Right atrium auricular region (tissue), 2 donors: ENCODE results near the gene KIT. TPM values are rescaled to one million over a fixed set of nuclear protein-coding genes. Genes with fewer than 3 reads are reported as not detected.

Source experiments
- DNase-seq: peaks from one replicate; pipeline ENCODE4 v3.0.0-alpha.2; 2019; ENCODE audit warnings: low spot score
- H3K27ac ChIP-seq, 2 donors: fragments of 200-600 bp; sonication (generic); 1 replicate in 1 of 2; 2 replicates in 1 of 2; pipeline ENCODE4 v1.5.1; 2016 to 2019
- H3K27me3 ChIP-seq, 2 donors: fragments of 200-600 bp; sonication (generic); one replicate each; pipeline versions ENCODE4 v1.5.1 to v1.6.0; 2017 to 2019
- H3K36me3 ChIP-seq: fragments of 200-600 bp; sonication (generic); one replicate; pipeline ENCODE4 v1.5.1; 2016
- H3K4me1 ChIP-seq, 2 donors: fragments of 200-600 bp; sonication (generic); one replicate each; pipeline versions ENCODE4 v1.5.1 to v1.6.0; 2017 to 2019
- H3K4me3 ChIP-seq, 2 donors: fragments of 200-600 bp; sonication (generic); 1 replicate in 1 of 2; 2 replicates in 1 of 2; pipeline ENCODE4 v1.5.1; 2017 to 2019; ENCODE audit warnings: mild to moderate bottlenecking in 1 of 2, moderate library complexity in 1 of 2
- H3K9me3 ChIP-seq, 2 donors: fragments of 200-600 bp; sonication (generic); one replicate each; pipeline ENCODE4 v1.5.1; 2019
- total RNA-seq, 2 donors: library from RNA; depleted of rRNA; stranded (reverse); fragments of >200 nt; gene quantifications; one replicate each; pipeline ENCODE4 v1.1.0, GENCODE V29; 2016
- TF ChIP-seq, protein P1 (sequence below), 2 donors: fragments of 200-600 bp; sonication (generic); IDR thresholded peaks; one replicate each; pipeline ENCODE4 v1.5.1; 2019; ENCODE audit warnings: antibody characterized with exemption in 2 of 2

KIT gene
- total RNA-seq, 2 donors from 2014 or later: 1.5 to 2.6 TPM

DNA sequence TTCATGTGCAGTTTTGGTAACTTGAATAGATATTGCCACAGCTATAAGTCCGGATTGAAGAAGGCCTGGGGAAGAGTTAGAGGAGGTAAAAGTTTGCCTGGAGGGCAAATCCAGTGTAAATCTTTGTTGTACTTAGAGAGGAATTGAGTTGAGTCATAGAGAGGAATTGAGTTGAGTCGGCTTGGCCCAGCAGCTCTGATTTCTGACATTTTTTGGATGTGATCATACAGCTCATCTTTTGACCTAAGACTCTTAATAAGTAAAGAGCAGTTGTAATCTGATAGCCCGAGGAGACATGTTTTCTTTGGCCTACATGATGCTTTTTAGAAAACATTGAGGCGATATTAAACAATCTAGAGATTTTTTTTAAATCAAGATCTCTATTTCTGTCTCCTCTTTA, 3.9 kb downstream of the KIT start:
- H3K27me3 ChIP-seq: peaks cover 0 to 6% of the 10 kb centered on the region in 2 donors
- TF ChIP-seq, protein P1, sequence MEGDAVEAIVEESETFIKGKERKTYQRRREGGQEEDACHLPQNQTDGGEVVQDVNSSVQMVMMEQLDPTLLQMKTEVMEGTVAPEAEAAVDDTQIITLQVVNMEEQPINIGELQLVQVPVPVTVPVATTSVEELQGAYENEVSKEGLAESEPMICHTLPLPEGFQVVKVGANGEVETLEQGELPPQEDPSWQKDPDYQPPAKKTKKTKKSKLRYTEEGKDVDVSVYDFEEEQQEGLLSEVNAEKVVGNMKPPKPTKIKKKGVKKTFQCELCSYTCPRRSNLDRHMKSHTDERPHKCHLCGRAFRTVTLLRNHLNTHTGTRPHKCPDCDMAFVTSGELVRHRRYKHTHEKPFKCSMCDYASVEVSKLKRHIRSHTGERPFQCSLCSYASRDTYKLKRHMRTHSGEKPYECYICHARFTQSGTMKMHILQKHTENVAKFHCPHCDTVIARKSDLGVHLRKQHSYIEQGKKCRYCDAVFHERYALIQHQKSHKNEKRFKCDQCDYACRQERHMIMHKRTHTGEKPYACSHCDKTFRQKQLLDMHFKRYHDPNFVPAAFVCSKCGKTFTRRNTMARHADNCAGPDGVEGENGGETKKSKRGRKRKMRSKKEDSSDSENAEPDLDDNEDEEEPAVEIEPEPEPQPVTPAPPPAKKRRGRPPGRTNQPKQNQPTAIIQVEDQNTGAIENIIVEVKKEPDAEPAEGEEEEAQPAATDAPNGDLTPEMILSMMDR (IDR thresholded peaks at IDR 0.05): no peak
- H3K9me3 ChIP-seq: no peaks in the 10 kb centered on the region
- no peak for DNase-seq
- H3K27ac ChIP-seq: no peak overlapping the region
- H3K4me3 ChIP-seq: no peak overlapping the region
- no peaks in the 10 kb centered on the region for H3K36me3 ChIP-seq
- H3K4me1 ChIP-seq: peaks cover 0 to 31% of the 10 kb centered on the region in 2 donors

DNA sequence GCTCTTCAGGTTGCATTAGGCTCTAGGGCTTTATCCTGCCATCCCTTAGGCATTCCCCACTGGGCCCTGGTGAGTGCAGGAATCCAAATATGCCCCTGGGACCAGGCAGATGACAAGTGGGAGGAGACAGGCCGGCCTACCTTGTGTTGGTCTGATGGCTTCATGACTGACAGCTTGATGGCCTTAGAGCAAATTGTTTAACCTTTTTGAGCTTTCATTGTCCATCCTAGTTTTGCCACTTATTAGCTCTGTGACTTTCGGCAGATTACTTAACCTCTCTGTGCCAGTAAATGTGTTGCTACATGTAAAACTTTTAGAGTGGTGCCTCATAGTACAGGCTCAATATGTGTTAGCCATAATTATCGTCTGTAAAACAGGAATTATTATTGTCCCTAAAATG, 4.4 kb downstream of the KIT start:
- no peaks in the 10 kb centered on the region for H3K9me3 ChIP-seq
- H3K4me1 ChIP-seq: peaks cover 0 to 30% of the 10 kb centered on the region in 2 donors
- H3K4me3 ChIP-seq: no peak overlapping the region
- no peak for DNase-seq
- H3K27ac ChIP-seq: no peak overlapping the region
- H3K36me3 ChIP-seq: no peaks in the 10 kb centered on the region
- peaks cover 0 to 6% of the 10 kb centered on the region in 2 donors for H3K27me3 ChIP-seq
- TF ChIP-seq, protein P1 (IDR thresholded peaks at IDR 0.05): no peak

DNA sequence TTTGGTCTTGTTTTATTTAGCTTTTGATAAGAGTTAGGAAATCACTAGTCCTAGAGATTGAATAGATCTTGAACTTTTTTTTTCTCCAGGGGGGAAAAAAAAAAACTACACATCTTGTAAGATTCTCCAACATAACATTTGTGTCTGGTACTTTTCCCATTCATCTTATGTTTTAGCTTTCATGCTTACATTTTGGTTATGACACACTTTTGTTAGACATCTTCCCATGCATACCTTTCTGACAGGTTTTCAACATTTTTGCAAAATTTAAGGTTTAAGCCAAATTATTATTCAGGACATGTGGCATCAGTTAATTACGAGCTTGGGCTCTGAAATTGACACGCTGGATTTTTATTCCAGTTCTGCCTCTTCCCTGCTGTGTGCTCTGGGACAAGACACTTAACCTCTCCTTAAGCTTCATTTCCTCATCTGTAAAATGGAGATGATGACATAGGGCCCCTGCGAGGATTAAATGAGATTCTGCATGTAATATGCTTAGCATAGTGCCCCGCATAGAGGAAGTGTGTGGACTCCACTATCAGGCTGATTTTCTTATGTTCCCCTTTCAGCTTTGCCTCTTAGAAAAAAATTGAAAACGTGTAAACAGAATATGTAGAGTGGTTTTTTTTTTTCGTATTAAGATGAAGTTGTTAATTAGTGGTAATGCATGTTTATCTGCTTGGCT, 5.3 kb downstream of the KIT start:
- H3K36me3 ChIP-seq: no peaks in the 10 kb centered on the region
- H3K9me3 ChIP-seq: no peaks in the 10 kb centered on the region
- TF ChIP-seq, protein P1 (IDR thresholded peaks at IDR 0.05): no peak
- peaks cover 0 to 6% of the 10 kb centered on the region in 2 donors for H3K27me3 ChIP-seq
- DNase-seq: no peak
- no peak overlapping the region for H3K27ac ChIP-seq
- no peak overlapping the region for H3K4me3 ChIP-seq
- peaks cover 0 to 21% of the 10 kb centered on the region in 2 donors for H3K4me1 ChIP-seq

DNA sequence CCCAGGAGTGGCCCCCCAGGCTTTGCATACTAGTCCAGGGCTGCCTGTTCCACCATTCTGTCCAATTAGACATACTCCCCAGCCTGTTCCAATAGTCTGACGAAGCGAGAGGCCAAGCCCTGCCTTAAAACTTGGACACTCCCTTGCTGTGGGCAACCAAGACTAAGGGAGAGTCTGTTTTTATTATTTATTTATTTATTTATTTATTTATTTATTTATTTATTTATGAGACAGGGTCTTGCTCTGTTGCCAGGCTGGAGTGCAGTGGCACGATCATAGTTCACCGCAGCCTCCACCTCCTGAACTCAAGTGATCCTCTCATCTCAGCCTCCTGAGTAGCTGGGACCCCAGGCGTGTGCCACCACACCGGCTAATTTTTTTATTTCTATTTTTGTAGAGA, 6.6 kb downstream of the KIT start:
- peaks cover 0 to 6% of the 10 kb centered on the region in 2 donors for H3K27me3 ChIP-seq
- no peak overlapping the region for H3K27ac ChIP-seq
- H3K4me3 ChIP-seq: no peak overlapping the region
- H3K36me3 ChIP-seq: no peaks in the 10 kb centered on the region
- DNase-seq: no peak
- TF ChIP-seq, protein P1 (IDR thresholded peaks at IDR 0.05): no peak
- no peaks in the 10 kb centered on the region for H3K9me3 ChIP-seq
- peaks cover 0 to 7% of the 10 kb centered on the region in 2 donors for H3K4me1 ChIP-seq

DNA sequence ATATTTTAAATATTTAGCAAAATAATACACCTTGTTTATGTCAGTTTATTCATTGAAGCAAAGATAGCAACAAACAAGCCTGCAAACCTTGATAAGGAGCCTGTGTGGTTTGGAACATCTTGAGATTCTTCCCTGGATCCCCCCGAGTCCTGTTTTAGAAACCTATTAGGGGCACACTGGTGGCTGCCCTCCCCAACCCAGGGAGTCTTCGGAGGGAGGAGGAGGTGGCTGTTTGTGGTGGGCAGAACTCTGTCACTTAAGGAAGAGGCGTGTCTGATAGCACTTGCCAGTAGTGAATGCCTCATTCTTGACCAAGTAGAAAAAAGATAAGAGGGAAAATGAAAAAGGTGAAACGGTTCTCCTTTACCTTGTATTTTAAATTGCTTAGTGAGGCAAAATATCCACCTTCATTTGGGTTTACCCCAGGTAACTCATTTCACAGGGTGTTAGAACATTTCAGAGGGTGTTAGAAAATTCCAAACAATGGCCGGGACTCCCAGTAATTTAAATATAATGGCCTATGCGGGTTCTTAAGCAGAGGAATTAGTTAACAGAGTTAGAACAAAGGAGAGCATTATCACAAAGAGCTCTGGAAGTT, 10.4 kb downstream of the KIT start:
- no peaks in the 10 kb centered on the region for H3K9me3 ChIP-seq
- H3K27ac ChIP-seq: no peak overlapping the region
- TF ChIP-seq, protein P1 (IDR thresholded peaks at IDR 0.05): no peak
- no peak for DNase-seq
- no peaks in the 10 kb centered on the region for H3K36me3 ChIP-seq
- no peaks in the 10 kb centered on the region for H3K4me1 ChIP-seq
- H3K4me3 ChIP-seq: no peak overlapping the region
- no peaks in the 10 kb centered on the region for H3K27me3 ChIP-seq
